Activated CD8-positive, alpha-beta memory T cell treated with anti-CD3 and anti-CD28 coated beads for 1 hour (primary cell): Measurements from ENCODE around the gene MOGAT1.
"Not testable (repeated sequence)": the region's sequence is repeated elsewhere in the genome, so short reads cannot be mapped to it uniquely, and the experiment has no call there.

ENCODE experiments used
- DNase-seq, 2 donors: peaks; one replicate each; pipeline ENCODE4 v3.0.0-alpha.2; 2020; ENCODE audit warnings: low read depth in 1 of 2; ENCODE audit errors: extremely low read depth in 1 of 2

MOGAT1 gene

GRCh38 chr2:222669353-222669752, 2.1 kb upstream of the MOGAT1 start:
- DNase-seq = no peak

GRCh38 chr2:222670191-222671038, 1.0 kb upstream of the MOGAT1 start:
- DNase-seq = no peak

- no peak for DNase-seq
Measured at GRCh38 chr2:222672068-222672401, 577 bp downstream of the MOGAT1 start.

- no peak for DNase-seq
Measured at GRCh38 chr2:222673273-222673672, 1.8 kb downstream of the MOGAT1 start.

- no peak for DNase-seq
Measured at GRCh38 chr2:222673883-222674282, 2.4 kb downstream of the MOGAT1 start.

- no peak for DNase-seq
Measured at GRCh38 chr2:222677981-222678380, 6.5 kb downstream of the MOGAT1 start.

- DNase-seq = no peak
Measured at GRCh38 chr2:222683805-222684204, 12.3 kb downstream of the MOGAT1 start.

GRCh38 chr2:222686086-222686750, 14.8 kb downstream of the MOGAT1 start:
- DNase-seq = no peak

- DNase-seq = no peak
Measured at GRCh38 chr2:222688917-222689316, 17.5 kb downstream of the MOGAT1 start.

- DNase-seq = no peak
Measured at GRCh38 chr2:222689322-222689721, 17.9 kb downstream of the MOGAT1 start.

- DNase-seq = peak; percentile 35 to 47
Measured at GRCh38 chr2:222690564-222691200, 19.2 kb downstream of the MOGAT1 start.

- DNase-seq = not testable (repeated sequence)
Measured at GRCh38 chr2:222693413-222693812, 22.0 kb downstream of the MOGAT1 start.

GRCh38 chr2:222693837-222694236, 22.4 kb downstream of the MOGAT1 start:
- no peak for DNase-seq

- DNase-seq = no peak
Measured at GRCh38 chr2:222698276-222698675, 26.8 kb downstream of the MOGAT1 start.

- no peak for DNase-seq
Measured at GRCh38 chr2:222701233-222701632, 29.8 kb downstream of the MOGAT1 start.

- no peak for DNase-seq
Measured at GRCh38 chr2:222701721-222702131, 30.3 kb downstream of the MOGAT1 start.

- no peak for DNase-seq
Measured at GRCh38 chr2:222703091-222703490, 31.6 kb downstream of the MOGAT1 start.

GRCh38 chr2:222703886-222704285, 32.4 kb downstream of the MOGAT1 start:
- no peak for DNase-seq

GRCh38 chr2:222706616-222707015, 35.2 kb downstream of the MOGAT1 start:
- DNase-seq = no peak

- no peak for DNase-seq
Measured at GRCh38 chr2:222707102-222707688, 35.7 kb downstream of the MOGAT1 start.

- DNase-seq = no peak
Measured at GRCh38 chr2:222707689-222708273, 36.3 kb downstream of the MOGAT1 start.
